GM06990 (cell line): ENCODE results near the gene CIRBP.

Experiments used
- DNase-seq: peaks from one replicate; pipeline ENCODE4 v3.0.0-alpha.2; 2011; ENCODE audit not compliant: insufficient read length; ENCODE audit errors: extremely low read depth
- H3K27me3 ChIP-seq: replicated peaks from 2 replicates; pipeline ENCODE4 v1.6.0; 2011; ENCODE audit warnings: low read length; ENCODE audit not compliant: control insufficient read depth, insufficient read depth
- H3K36me3 ChIP-seq: 2 replicates; pipeline ENCODE4 v1.5.1; 2011; ENCODE audit warnings: low read length; ENCODE audit not compliant: control insufficient read depth, insufficient read depth
- H3K4me3 ChIP-seq: replicated peaks from 2 replicates; pipeline ENCODE4 v1.5.1; 2011; ENCODE audit warnings: low read depth, mild to moderate bottlenecking, control low read depth, low read length
- TF ChIP-seq, protein P1 (sequence below): IDR thresholded peaks from 2 replicates; pipeline ENCODE4 v1.5.1; 2011; ENCODE audit warnings: low read length, control low read depth, mild to moderate bottlenecking, inconsistent platforms; ENCODE audit not compliant: insufficient read depth, poor library complexity, severe bottlenecking

CIRBP gene

DNA sequence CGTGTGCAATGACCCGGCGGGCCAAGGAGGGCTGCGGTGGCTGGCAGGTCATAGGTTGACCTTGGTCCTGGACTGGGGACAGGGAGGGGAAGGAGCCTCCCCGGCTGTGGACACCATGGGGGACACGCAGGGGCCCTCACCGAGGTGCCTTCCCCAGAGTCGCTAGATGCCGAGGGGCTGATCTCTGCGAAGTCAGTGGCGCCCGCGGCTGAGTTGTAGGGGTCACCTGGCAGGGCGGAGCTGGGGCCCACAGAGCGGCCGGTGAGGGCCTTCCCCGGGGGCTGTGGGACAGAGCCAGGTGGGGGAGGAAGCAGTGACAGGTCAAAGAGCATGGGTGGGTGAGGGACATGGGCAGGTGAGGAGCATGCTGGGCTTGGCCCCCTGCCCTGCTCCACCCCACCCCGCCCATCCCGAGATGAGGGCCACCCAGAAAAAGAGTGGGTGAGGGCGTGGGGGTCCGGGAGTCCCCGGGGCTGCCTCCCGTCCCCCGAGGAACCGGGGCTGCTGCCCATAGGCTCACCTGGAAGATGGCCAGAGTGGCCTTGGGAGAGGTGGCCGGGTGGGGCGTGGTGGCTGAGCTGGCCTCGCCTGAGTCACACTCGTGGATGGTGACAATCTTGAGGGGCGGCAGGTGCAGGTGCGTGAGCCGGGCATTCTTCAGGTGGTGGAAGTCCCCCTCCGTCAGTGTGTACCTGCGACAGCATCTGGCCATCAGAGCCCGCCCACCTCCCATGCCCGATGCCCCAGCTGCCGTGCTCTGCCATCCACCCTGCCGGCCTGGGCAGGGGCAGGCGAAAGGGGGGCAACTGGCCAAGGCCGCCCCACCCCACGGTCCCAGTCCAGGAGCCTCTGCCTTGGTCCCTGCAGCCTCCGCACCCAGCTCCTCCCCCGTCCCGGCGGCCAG, 34.8 kb upstream of the CIRBP start:
- H3K27me3 ChIP-seq: no peaks in the 10 kb centered on the region
- DNase-seq: no peak
- no peak overlapping the region for H3K4me3 ChIP-seq
- H3K36me3 ChIP-seq: no peaks in the 10 kb centered on the region
- TF ChIP-seq, protein P1, sequence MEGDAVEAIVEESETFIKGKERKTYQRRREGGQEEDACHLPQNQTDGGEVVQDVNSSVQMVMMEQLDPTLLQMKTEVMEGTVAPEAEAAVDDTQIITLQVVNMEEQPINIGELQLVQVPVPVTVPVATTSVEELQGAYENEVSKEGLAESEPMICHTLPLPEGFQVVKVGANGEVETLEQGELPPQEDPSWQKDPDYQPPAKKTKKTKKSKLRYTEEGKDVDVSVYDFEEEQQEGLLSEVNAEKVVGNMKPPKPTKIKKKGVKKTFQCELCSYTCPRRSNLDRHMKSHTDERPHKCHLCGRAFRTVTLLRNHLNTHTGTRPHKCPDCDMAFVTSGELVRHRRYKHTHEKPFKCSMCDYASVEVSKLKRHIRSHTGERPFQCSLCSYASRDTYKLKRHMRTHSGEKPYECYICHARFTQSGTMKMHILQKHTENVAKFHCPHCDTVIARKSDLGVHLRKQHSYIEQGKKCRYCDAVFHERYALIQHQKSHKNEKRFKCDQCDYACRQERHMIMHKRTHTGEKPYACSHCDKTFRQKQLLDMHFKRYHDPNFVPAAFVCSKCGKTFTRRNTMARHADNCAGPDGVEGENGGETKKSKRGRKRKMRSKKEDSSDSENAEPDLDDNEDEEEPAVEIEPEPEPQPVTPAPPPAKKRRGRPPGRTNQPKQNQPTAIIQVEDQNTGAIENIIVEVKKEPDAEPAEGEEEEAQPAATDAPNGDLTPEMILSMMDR: no peak

DNA sequence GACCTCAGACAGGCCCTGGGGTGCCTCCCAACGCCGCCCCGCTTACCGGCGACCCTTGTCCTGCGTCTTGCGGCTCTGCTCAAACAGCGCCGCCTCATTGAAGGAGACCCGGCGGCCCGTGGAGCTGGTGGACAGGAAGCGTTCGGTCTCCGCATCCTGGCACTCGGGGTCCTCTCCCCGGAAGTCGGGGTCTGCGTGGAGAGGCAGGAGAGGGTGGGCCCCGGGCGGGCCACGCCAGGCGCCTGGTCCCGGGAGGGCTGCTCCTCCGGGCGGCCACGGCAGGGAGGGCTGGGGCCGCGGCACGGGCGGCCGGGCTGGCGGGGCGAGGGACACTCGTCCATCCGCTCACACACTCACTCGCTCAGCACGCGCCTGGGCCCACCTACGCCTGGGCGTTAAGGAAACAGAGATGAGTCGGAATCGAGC, 34.2 kb upstream of the CIRBP start:
- Histone ChIP-seq H3K27me3 (no peaks in the 10 kb centered on the region), H3K36me3 (no peaks in the 10 kb centered on the region), H3K4me3 (no peak overlapping the region)
- TF ChIP-seq, protein P1: no peak
- DNase-seq: no peak

DNA sequence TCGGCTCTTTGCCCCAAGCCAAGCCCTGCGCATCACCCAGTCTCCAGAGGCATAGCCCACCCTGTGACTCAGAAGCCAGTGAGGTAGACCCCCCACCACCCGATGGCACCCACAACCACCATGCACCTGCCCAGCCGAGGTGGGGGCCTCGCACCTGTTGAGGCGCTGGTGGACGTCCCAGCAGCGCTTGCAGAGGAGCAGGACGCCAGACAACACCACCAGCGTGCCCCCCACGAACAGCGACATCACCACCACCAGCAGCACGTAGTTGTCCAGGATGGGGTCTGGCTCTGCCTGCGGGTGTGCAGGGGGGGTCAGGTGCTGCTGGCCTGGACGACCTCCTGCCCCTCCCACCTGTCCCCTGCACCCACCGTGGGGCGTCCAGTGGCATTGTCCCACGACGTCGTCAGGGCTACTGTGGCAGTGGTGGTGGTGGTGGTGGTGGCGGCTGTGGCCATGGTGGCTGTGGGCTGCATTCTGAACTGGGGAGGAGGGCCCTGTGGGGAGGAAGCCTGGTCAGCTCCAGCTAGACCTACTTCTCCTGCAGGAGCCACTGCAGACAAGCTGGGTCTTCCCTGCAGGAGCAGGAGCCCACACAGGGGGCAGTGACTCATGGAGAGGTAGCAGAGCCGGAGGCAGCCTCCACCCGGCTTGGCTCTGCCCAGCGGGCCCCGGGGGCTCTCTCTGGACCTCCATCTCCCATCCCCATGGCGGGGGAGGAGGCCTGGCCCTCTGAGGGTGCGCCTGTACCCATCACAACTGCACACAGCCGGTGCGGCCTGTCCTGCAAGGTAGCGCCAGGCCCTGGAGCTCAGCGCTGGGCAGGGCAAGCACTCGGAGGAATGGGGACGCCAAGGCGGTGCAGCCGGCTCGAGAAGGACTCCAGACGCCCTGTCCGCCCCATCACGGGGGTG, 33.2 kb upstream of the CIRBP start:
- H3K27me3 ChIP-seq: no peaks in the 10 kb centered on the region
- TF ChIP-seq, protein P1: no peak
- DNase-seq: no peak
- H3K4me3 ChIP-seq: no peak overlapping the region
- no peaks in the 10 kb centered on the region for H3K36me3 ChIP-seq

DNA sequence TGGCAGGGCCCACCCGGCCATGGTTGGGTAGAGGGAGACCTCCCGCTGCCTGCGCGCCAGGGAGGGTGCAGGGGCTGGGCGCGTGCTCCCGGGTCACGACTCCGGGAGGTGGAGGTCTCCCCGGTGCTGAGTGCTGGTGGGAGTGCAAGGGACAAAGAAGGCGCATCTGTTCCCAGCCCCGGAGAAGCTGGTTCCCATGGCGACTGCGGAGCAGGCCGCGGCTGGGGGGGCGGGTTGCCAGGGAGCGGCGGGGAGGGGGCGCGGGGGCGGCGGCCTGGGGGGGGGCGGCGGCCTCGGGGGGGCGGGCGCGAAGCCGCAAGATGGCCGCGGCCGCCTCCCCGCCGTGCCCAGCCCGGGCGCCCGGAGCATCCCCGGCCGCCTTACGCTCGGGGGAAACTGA, 32.6 kb upstream of the CIRBP start:
- no peaks in the 10 kb centered on the region for H3K36me3 ChIP-seq
- no peaks in the 10 kb centered on the region for H3K27me3 ChIP-seq
- H3K4me3 ChIP-seq: no peak overlapping the region
- no peak for DNase-seq
- TF ChIP-seq, protein P1: no peak

DNA sequence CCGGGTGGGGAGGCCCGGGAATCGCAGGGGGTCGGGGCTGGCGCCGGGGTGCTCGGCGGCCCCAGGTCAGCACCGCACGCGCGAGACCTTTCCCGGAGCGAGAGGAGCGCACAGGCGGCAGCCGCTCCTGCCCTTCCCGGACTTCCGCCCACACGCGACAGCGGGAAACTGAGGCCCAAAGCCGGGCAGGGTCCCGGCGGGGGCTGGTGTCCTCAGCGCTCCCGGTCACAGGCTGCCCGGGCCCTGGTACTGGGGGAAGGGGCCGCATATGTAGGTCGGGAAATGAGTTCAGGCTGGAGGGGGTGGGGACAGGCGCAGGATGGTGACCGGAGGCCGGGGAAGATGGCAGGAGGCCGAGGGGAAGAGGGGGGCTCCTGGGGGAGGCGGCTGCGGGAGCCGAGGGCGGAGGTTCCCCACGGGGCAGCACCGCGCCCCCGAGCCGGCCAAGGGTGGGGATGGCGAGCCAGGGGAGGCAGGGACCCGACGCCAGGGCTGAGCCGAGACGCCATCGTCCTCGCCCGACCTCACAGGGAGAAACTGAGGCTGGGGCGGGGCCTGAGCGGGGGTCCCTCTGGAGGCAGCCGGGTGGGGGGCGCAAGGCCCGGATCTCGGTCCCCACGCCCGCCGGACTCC, 32.0 kb upstream of the CIRBP start:
- H3K27me3 ChIP-seq: no peaks in the 10 kb centered on the region
- no peak for DNase-seq
- no peaks in the 10 kb centered on the region for H3K36me3 ChIP-seq
- H3K4me3 ChIP-seq: peak overlapping the region; percentile 53
- TF ChIP-seq, protein P1: no peak
